Stimulated activated CD8-positive, alpha-beta memory T cell treated with anti-CD3 and anti-CD28 coated beads, Interleukin-4, amount 100 ng/mL, for 1 hour (primary cell): Measurements from ENCODE around the gene SMG5.
"Not testable (repeated sequence)": the region's sequence is repeated elsewhere in the genome, so short reads cannot be mapped to it uniquely, and the experiment has no call there.

Experiments used
- DNase-seq, 2 donors: peaks; one replicate each; pipeline ENCODE4 v3.0.0-alpha.2; 2020; ENCODE audit warnings: low read depth in 2 of 2, low spot score in 1 of 2

Gene SMG5

GRCh38 chr1:156282479-156283222, at the start of gene SMG5:
SMG5 (minus strand) TSS chr1:156282825; CDS start chr1:156282680, 145 bp downstream.
- DNase-seq: peak; percentile 79 to 87

- not testable (repeated sequence) for DNase-seq
Observed at GRCh38 chr1:156323179-156323578, 40.6 kb upstream of the SMG5 start.

- DNase-seq: no peak
Observed at GRCh38 chr1:156320560-156320959, 37.9 kb upstream of the SMG5 start.

GRCh38 chr1:156319664-156320063, 37.0 kb upstream of the SMG5 start:
- DNase-seq: no peak

GRCh38 chr1:156316909-156317308, 34.3 kb upstream of the SMG5 start:
- no peak for DNase-seq

- DNase-seq: no peak
Observed at GRCh38 chr1:156310962-156311361, 28.3 kb upstream of the SMG5 start.

GRCh38 chr1:156308078-156308477, 25.5 kb upstream of the SMG5 start:
- no peak for DNase-seq

- no peak for DNase-seq
Observed at GRCh38 chr1:156305215-156305614, 22.6 kb upstream of the SMG5 start.

GRCh38 chr1:156303241-156303640, 20.6 kb upstream of the SMG5 start:
- no peak for DNase-seq

- no peak for DNase-seq
Observed at GRCh38 chr1:156298852-156299357, 16.3 kb upstream of the SMG5 start, which contains the start of gene VHLL. VHLL (minus strand) TSS chr1:156299307; CDS start chr1:156299189, 118 bp downstream.

GRCh38 chr1:156295391-156295947, 12.8 kb upstream of the SMG5 start, which contains the start of gene GLMP:
GLMP (minus strand) TSS chr1:156295679; CDS start chr1:156295645, 34 bp downstream.
- no peak for DNase-seq

GRCh38 chr1:156293895-156294294, 11.3 kb upstream of the SMG5 start:
- DNase-seq: no peak

- no peak for DNase-seq
Observed at GRCh38 chr1:156293098-156293434, 10.4 kb upstream of the SMG5 start.

GRCh38 chr1:156291226-156292061, 8.8 kb upstream of the SMG5 start:
- DNase-seq: no peak

GRCh38 chr1:156289857-156290256, 7.2 kb upstream of the SMG5 start:
- no peak for DNase-seq

- no peak for DNase-seq
Observed at GRCh38 chr1:156286061-156286460, 3.4 kb upstream of the SMG5 start.

GRCh38 chr1:156285437-156285836, 2.8 kb upstream of the SMG5 start:
- no peak for DNase-seq

GRCh38 chr1:156284757-156285156, 2.1 kb upstream of the SMG5 start:
- DNase-seq: no peak

- no peak for DNase-seq
Observed at GRCh38 chr1:156284112-156284511, 1.5 kb upstream of the SMG5 start, which contains the start of gene TMEM79. TMEM79 (plus strand) TSS chr1:156284325; CDS start chr1:156285227, 902 bp downstream.

GRCh38 chr1:156283521-156283920, 896 bp upstream of the SMG5 start:
- DNase-seq: no peak

GRCh38 chr1:156281693-156282478, 739 bp downstream of the SMG5 start:
- DNase-seq: no peak
